B cell (primary cell): ENCODE results near the gene MPC1.

Source experiments
- EZH2 ChIP-seq: IDR thresholded peaks from 2 replicates; pipeline ENCODE4 v1.6.1; 2012; ENCODE audit warnings: borderline replicate concordance, low read depth, mild to moderate bottlenecking, moderate library complexity, low read length; ENCODE audit not compliant: insufficient read depth, poor library complexity, severe bottlenecking
- TF ChIP-seq, protein P1 (sequence below): fragments of 200-600 bp; IDR thresholded peaks from one replicate; pipeline ENCODE4 v1.8.0; 2022; ENCODE audit warnings: antibody characterized with exemption, mild to moderate bottlenecking

DNA sequence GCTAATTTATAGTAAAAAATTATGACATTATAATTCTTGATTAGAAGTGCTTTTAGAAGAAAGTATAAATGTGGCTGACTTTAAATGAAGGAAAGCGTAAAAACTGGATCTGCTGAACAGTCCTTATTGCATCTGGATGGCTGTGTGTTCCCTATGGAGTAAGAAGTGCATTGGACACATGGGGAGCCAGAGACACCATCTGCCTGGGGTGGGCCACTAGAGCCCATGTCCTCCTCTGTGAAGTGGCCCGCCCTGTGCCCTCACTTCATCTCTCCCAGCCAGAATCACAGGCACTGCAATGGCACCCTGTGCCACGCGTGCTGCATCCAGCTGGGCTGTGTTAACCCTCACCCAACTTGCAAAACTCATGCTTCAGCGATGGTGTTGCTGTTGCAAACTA is 27.2 kb downstream of the MPC1 start:
- TF ChIP-seq, protein P1, sequence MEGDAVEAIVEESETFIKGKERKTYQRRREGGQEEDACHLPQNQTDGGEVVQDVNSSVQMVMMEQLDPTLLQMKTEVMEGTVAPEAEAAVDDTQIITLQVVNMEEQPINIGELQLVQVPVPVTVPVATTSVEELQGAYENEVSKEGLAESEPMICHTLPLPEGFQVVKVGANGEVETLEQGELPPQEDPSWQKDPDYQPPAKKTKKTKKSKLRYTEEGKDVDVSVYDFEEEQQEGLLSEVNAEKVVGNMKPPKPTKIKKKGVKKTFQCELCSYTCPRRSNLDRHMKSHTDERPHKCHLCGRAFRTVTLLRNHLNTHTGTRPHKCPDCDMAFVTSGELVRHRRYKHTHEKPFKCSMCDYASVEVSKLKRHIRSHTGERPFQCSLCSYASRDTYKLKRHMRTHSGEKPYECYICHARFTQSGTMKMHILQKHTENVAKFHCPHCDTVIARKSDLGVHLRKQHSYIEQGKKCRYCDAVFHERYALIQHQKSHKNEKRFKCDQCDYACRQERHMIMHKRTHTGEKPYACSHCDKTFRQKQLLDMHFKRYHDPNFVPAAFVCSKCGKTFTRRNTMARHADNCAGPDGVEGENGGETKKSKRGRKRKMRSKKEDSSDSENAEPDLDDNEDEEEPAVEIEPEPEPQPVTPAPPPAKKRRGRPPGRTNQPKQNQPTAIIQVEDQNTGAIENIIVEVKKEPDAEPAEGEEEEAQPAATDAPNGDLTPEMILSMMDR, result no peak
- TF ChIP-seq EZH2, result no peak
